Mesothelial cell of epicardium (in vitro differentiated cells): Measurements from ENCODE around the gene CEP192. TPM values are rescaled to one million over a fixed set of nuclear protein-coding genes. Genes with fewer than 3 reads are reported as not detected.
A peak's percentile ranks its signal among the peaks of the same experiment; 100 is the strongest.

Experiments
- DNase-seq, 2 experiments: peaks; one replicate each; pipeline ENCODE4 v3.0.0; 2021; ENCODE audit warnings: low spot score in 2 of 2; ENCODE audit not compliant: unreplicated experiment in 2 of 2
- H3K27ac Mint-ChIP-seq: 2 replicates; pipeline ENCODE4 v1.8.0; 2021; ENCODE audit warnings: mixed read lengths
- H3K27me3 Mint-ChIP-seq: 2 replicates; pipeline ENCODE4 v1.8.0; 2021; ENCODE audit warnings: low read depth, mixed read lengths
- H3K36me3 Mint-ChIP-seq: 2 replicates; pipeline ENCODE4 v1.8.0; 2021; ENCODE audit warnings: mixed read lengths
- H3K4me1 Mint-ChIP-seq: 2 replicates; pipeline ENCODE4 v1.8.0; 2021; ENCODE audit warnings: mixed read lengths
- H3K4me3 Mint-ChIP-seq: 2 replicates; pipeline ENCODE4 v1.8.0; 2021; ENCODE audit warnings: mild to moderate bottlenecking, moderate library complexity, mixed read lengths
- H3K9me3 Mint-ChIP-seq: 2 replicates; pipeline ENCODE4 v1.8.0; 2021; ENCODE audit warnings: mixed read lengths
- CTCF ChIP-seq: fragments of 200-600 bp; sonication (generic); IDR thresholded peaks from one replicate; pipeline ENCODE4 v1.5.0; 2021; ENCODE audit warnings: antibody characterized with exemption; ENCODE audit not compliant: unreplicated experiment
- total RNA-seq: library from RNA; stranded (reverse); gene quantifications from 3 replicates; pipeline ENCODE4 v1.2.1, GENCODE V29; 2021

The CEP192 gene
- total RNA-seq, 1 donor from 2014 or later, result 34.6 TPM

DNA sequence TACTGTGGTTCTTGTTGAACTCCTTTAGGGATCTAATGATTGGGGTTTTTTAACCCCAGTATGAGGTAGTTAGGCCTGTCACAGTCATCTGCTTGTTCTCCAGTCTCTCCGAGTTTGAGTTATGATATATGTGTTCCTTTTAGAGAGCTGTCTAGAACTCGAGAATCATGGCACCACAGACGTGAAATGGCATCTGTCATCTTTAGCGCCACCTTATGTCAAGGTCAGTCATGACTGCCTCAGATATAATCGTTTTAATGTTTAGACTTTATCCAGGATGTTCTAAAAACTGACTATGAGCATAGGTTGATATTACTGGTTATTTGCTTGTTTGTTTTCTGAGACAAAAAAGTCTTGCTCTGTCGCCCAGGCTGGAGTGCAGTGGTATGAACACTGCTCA, 112.2 kb downstream of the CEP192 start:
- H3K27ac Mint-ChIP-seq, result no peak overlapping the region
- no peak for DNase-seq
- TF ChIP-seq CTCF, result peak; percentile 10
- no peaks in the 10 kb centered on the region for H3K27me3 Mint-ChIP-seq
- no peaks in the 10 kb centered on the region for H3K4me1 Mint-ChIP-seq
- H3K9me3 Mint-ChIP-seq, result peaks cover 12% of the 10 kb centered on the region
- H3K4me3 Mint-ChIP-seq, result no peak overlapping the region
- peaks cover 86% of the 10 kb centered on the region for H3K36me3 Mint-ChIP-seq

- no peaks in the 10 kb centered on the region for H3K4me1 Mint-ChIP-seq
- H3K9me3 Mint-ChIP-seq, result peaks cover 21% of the 10 kb centered on the region
- H3K4me3 Mint-ChIP-seq, result no peak overlapping the region
- H3K27ac Mint-ChIP-seq, result no peak overlapping the region
- peaks cover 89% of the 10 kb centered on the region for H3K36me3 Mint-ChIP-seq
- DNase-seq, result no peak
- no peak for TF ChIP-seq CTCF
- no peaks in the 10 kb centered on the region for H3K27me3 Mint-ChIP-seq
These were observed 113.9 kb downstream of the CEP192 start for GRCh38 chr18:13105059-13105458.

DNA sequence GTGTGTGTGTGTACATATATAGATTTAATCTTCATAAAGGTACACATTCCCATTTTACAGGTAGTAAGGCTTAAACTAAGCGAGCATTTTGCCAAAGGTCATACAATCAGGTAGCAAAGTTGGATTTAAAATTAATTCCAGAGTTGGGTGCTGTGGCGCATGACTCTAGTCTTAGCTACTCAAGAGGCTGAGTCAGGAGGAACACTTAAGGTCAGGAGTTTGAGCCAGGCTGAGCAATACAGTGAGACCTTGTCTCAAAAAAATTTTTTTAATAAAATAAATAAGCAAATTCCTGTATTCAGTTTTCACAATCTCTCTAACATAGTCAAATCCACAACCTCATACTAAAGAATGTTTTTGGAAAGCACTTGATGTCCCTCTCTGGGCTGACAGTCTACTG, 115.9 kb downstream of the CEP192 start:
- no peak overlapping the region for H3K4me3 Mint-ChIP-seq
- no peak for DNase-seq

DNA sequence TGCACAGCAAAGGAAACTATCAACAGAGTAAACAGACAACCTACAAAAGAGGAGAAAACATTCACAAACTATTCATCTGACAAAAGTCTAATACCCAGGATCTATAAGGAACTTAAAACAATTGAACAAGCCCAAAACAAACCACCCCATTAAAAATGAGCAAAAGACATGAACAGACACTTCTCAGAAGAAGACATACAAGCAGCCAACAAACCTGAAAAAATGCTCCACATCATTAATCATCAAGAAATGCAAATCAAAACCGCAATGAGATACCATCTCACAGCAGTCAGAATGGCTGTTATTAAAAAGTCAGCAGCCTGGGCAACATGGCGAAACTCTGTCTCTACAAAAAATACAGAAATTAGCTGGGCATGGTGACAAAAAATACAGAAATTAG, 117.2 kb downstream of the CEP192 start:
- no peak for TF ChIP-seq CTCF
- Mint-ChIP-seq H3K36me3 (peaks cover 69% of the 10 kb centered on the region), H3K27ac (no peak overlapping the region), H3K4me3 (no peak overlapping the region), H3K4me1 (peaks cover 2% of the 10 kb centered on the region), H3K27me3 (no peaks in the 10 kb centered on the region), H3K9me3 (peaks cover 26% of the 10 kb centered on the region)
- no peak for DNase-seq

More for the DNA sequence above, 115.9 kb downstream of the CEP192 start:
- peaks cover 26% of the 10 kb centered on the region for H3K9me3 Mint-ChIP-seq
- no peaks in the 10 kb centered on the region for H3K4me1 Mint-ChIP-seq
- H3K36me3 Mint-ChIP-seq, result peaks cover 82% of the 10 kb centered on the region
- no peak for TF ChIP-seq CTCF
- no peak overlapping the region for H3K27ac Mint-ChIP-seq
- H3K27me3 Mint-ChIP-seq, result no peaks in the 10 kb centered on the region

DNA sequence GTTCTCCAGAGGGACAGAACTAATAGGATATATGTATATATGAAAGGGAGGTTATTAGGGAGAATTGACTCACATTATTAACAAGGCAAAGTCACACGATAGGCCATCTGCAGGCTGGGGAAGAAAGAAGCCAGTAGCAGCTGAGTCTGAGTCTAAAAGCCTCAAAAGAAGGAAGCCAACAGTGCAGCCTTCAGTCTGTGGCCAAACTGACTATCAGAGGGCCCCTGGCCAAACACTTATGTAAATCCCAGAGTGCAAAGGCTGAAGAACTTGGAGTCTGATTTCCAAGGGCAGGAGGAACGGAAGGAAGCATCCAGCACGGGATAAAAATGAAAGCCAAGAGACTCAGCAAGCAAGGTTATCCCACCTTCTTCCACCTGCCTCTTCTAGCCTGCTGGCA, 119.4 kb downstream of the CEP192 start:
- peaks cover 59% of the 10 kb centered on the region for H3K36me3 Mint-ChIP-seq
- peaks cover 26% of the 10 kb centered on the region for H3K9me3 Mint-ChIP-seq
- H3K27me3 Mint-ChIP-seq, result no peaks in the 10 kb centered on the region
- H3K27ac Mint-ChIP-seq, result no peak overlapping the region
- H3K4me1 Mint-ChIP-seq, result peaks cover 4% of the 10 kb centered on the region
- no peak for DNase-seq
- no peak overlapping the region for H3K4me3 Mint-ChIP-seq
- TF ChIP-seq CTCF, result no peak

DNA sequence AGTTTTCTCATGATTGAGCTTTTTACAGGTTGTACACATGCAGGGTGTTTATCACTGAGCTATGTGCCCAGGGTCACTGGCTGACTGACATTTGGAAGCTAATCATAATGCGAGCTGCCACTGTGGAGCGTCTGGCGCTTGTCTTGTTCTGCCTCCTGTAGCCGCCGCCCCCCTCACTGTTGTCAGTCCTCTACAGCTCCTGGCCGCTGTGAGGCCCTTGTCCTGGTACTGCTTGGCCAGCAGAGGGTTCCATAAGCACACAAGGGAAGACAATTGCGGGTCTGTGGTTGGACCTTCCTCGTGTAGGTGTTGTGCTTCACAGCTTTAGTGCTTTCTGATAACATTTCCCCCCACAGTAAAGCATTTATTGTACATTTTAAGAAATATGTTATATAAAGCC, 121.8 kb downstream of the CEP192 start:
- Mint-ChIP-seq H3K36me3 (peaks cover 47% of the 10 kb centered on the region), H3K9me3 (peaks cover 18% of the 10 kb centered on the region), H3K27ac (no peak overlapping the region), H3K4me1 (peaks cover 4% of the 10 kb centered on the region), H3K27me3 (no peaks in the 10 kb centered on the region), H3K4me3 (no peak overlapping the region)
- no peak for TF ChIP-seq CTCF
- DNase-seq, result no peak
